Aorta (tissue), 5 donors: ENCODE data around the gene SRRD. TPM values are rescaled to one million over a fixed set of nuclear protein-coding genes. Genes with fewer than 3 reads are reported as not detected.
"Not testable (repeated sequence)": the region's sequence is repeated elsewhere in the genome, so short reads cannot be mapped to it uniquely, and the experiment has no call there.

Experiments used
- ATAC-seq: fragments of 200-7000 bp; cut with Tn5 transposase; one replicate; pipeline ENCODE4 v1.9.1; 2022; ENCODE audit warnings: moderate library complexity; ENCODE audit not compliant: low FRiP score
- DNase-seq, 2 donors: peaks; one replicate each; pipeline ENCODE4 v3.0.0-alpha.2; 2020
- H3K27ac ChIP-seq, 2 donors: one replicate each; pipeline ENCODE4 v1.5.1; 2013; ENCODE audit warnings: low read length in 2 of 2, mild to moderate bottlenecking in 2 of 2, moderate library complexity in 2 of 2, control low read depth in 1 of 2, inconsistent platforms in 1 of 2, low read depth in 1 of 2
- H3K27me3 ChIP-seq, 2 donors: one replicate each; pipeline ENCODE4 v1.6.1; 2013; ENCODE audit warnings: control low read depth in 1 of 2, low read length in 1 of 2, mild to moderate bottlenecking in 1 of 2, moderate library complexity in 1 of 2; ENCODE audit not compliant: insufficient read depth in 2 of 2, control insufficient read depth in 1 of 2
- H3K36me3 ChIP-seq, 2 donors: one replicate each; pipeline ENCODE4 v1.6.1; 2013; ENCODE audit warnings: control low read depth in 1 of 2, low read length in 1 of 2, mild to moderate bottlenecking in 1 of 2; ENCODE audit not compliant: insufficient read depth in 2 of 2, control insufficient read depth in 1 of 2
- H3K4me1 ChIP-seq, 2 donors: one replicate each; pipeline ENCODE4 v1.6.1; 2013; ENCODE audit warnings: low read length in 2 of 2, control low read depth in 1 of 2, mild to moderate bottlenecking in 1 of 2, moderate library complexity in 1 of 2; ENCODE audit not compliant: insufficient read depth in 2 of 2, control insufficient read depth in 1 of 2
- H3K4me3 ChIP-seq, 2 donors: one replicate each; pipeline ENCODE4 v1.5.1; 2013; ENCODE audit warnings: low read length in 2 of 2, control low read depth in 1 of 2, mild to moderate bottlenecking in 1 of 2
- H3K9me3 ChIP-seq: one replicate; pipeline ENCODE4 v1.6.1; 2013; ENCODE audit warnings: mild to moderate bottlenecking, low read length; ENCODE audit not compliant: control insufficient read depth
- WGBS, 2 donors: extraction: QIAGEN DNeasy Blood & Tissue Kit; methylation state at CpG; one replicate each; pipeline ENCODE4 v1.1.7; 2013; 5-methylcytosine and 5-hydroxymethylcytosine counted together
- intact Hi-C, 2 donors: fragments of 100-400 bp; cut with DNase I; formaldehyde crosslinking; loops; one replicate each; pipeline versions ENCODE4 v1.14.2 to v1.15.0; 2022
- long read RNA-seq, 2 donors: library from polyadenylated mRNA; unstranded; transcript quantifications; one replicate each; pipeline ENCODE4 v2.0.0, GENCODE V29; 2020 to 2021
- polyA plus RNA-seq, 2 donors: library from polyadenylated mRNA; stranded (reverse); fragments of 200-250 nt; gene quantifications; one replicate each; pipeline ENCODE4 v1.2.3, GENCODE V29; 2013
- total RNA-seq, 2 donors: library from RNA; stranded (reverse); fragmentation: NEBNext Ultra II Directional; extraction: Animal tissue kit (Norgen Biotek cat#: 25700); gene quantifications; one replicate each; pipeline ENCODE4 v1.2.1, GENCODE V29; 2021
- donor health status: healthy with polysubstance abuse.
- donor health status: Bipolar disorder and iron deficiency.
- donor health status: DM: no; HTN: no; CAD: no.
- donor health status: DM: no; HTN: no; CAD: no.
- donor health status: DM: yes; HTN: yes; CAD: no.

Gene SRRD, protein sequence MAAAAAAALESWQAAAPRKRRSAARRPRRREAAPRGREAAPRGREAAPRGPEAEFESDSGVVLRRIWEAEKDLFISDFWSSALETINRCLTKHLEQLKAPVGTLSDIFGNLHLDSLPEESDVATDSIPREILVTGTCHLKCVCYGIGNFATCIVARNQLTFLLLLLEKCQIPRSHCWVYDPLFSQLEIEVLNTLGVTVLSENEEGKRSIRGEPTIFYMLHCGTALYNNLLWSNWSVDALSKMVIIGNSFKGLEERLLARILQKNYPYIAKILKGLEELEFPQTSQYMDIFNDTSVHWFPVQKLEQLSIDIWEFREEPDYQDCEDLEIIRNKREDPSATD
- total RNA-seq (10 to 100 TPM; 13.0 to 18.4 TPM), polyA plus RNA-seq (1 to 10 TPM; 3.6 to 6.4 TPM)
- long read RNA-seq, donor 1, partial matches to known transcripts, result 0 of 5 reads
- long read RNA-seq, donor 1, other reads (novel, unspliced or antisense), result 5 of 5 reads
- long read RNA-seq, donor 2, full-length matches to known transcripts, result 8 of 10 reads
- long read RNA-seq, donor 2, partial matches to known transcripts, result 2 of 10 reads
- long read RNA-seq, donor 2, other reads (novel, unspliced or antisense), result 0 of 10 reads

DNA sequence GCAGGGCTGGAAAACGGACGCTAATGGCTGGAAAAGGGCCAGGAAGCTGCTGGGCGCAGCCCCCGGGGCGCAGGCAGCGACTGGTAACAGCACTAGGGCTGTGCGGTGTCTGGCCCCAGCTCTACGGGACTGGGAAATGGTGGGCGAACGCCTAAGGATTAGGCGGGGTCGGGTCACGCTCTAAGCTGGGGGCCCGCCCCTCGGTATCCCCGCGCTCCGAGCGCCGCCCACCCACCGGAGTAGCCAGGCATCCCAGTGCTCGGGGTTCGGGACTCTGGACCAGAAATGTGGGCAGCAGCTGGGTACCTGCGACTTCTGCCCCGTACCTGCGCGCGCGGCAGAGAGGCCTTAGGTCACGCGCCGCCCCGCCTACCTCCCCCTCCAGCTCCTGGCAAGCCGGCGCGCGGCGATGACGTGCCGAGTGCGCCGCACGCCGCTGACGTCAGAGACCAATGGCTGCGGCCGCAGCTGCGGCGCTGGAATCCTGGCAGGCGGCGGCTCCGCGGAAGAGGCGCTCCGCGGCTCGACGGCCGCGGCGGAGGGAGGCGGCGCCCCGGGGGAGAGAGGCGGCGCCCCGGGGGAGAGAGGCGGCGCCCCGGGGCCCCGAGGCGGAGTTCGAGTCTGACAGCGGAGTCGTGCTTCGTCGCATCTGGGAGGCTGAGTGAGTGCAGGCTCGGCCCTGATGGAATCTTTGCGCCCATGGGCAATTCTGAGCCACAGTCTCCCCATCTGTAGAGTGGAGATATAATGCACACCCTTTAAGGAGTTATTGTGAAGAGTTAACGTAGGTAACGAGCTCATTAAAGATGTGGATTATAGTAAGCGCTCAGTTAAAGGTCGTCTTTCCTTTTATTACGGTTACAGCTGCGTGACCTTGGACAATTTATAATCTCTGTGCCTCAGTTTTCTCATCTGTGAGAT lies at the start of gene SRRD, which contains the start of gene HPS4:
Gene SRRD, plus strand, starts transcription at position 439 of the 921 bp plus-strand sequence. Its CDS starts 14 bp downstream, at position 453.
Gene HPS4, minus strand, starts transcription at position 345 of the 921 bp plus-strand sequence. CDS start 2,021 bp downstream, outside the sequence.
- no peaks in the 10 kb centered on the region for H3K9me3 ChIP-seq

DNA sequence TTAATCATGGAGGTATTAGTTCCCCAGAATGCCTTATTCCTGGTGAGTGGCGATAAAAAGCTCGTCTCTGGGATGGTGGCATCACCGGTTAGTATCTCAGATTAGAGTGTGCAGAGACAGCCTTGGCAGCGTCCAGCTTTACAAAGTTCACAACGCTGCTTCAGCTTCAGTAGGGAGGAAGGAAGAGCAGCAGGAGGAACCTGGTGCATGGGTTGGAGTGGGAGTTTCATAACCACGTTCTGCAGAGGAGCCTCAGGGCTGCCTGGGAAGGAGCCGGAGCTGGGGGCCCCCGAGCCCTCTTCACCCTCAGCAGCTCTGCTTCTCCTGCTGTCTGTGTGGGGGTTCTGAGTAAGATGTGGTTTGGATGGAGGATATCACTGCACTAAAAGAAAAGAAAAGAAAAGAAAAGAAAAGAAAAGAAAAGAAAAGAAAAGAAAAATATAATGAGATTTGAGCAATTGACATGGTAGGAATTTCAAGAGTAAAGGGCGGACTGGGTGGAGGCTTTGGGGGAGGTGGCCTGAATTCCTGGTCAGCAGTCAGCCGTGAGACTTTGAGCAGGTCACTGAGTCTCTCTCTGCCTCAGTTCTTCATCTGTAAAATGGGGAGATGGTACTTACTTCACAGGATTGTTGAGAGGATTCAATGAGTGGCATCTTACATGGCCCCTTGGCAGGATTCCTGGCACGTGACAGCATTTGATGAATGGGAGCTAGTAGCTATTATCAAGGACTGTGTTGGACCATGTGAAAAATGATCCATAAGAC lies 48.2 kb upstream of the SRRD start:
- intact Hi-C loops, result no loop called here
- no peaks in the 10 kb centered on the region for H3K27me3 ChIP-seq
- H3K36me3 ChIP-seq, result no peaks in the 10 kb centered on the region
- 76 to 83% methylated on average over 11 of the region's 11 CpGs for WGBS, 2 donors
- DNase-seq (no peak), ATAC-seq (no peak)
- H3K27ac ChIP-seq, result no peak overlapping the region
- H3K4me3 ChIP-seq, result no peak overlapping the region
- no peaks in the 10 kb centered on the region for H3K9me3 ChIP-seq
- no peaks in the 10 kb centered on the region for H3K4me1 ChIP-seq

More for the DNA sequence above, at the start of gene SRRD, which contains the start of gene HPS4:
- H3K27me3 ChIP-seq, result no peaks in the 10 kb centered on the region
- peak within 1 kb of the TSS; percentile 69 to 78 for H3K4me3 ChIP-seq
- DNase-seq (peak; percentile 92 to 97), ATAC-seq (peak; percentile 97)
- peaks cover 2 to 7% of the 10 kb centered on the region in 2 donors for H3K4me1 ChIP-seq
- 1% methylated on average over 75 to 85 of the region's 85 CpGs for WGBS, 2 donors
- peaks cover 0 to 2% of the 10 kb centered on the region in 2 donors for H3K36me3 ChIP-seq
- intact Hi-C loops, result no loop called here
- peak within 1 kb of the TSS in 1 of 2 donors; percentile 66 for H3K27ac ChIP-seq

DNA sequence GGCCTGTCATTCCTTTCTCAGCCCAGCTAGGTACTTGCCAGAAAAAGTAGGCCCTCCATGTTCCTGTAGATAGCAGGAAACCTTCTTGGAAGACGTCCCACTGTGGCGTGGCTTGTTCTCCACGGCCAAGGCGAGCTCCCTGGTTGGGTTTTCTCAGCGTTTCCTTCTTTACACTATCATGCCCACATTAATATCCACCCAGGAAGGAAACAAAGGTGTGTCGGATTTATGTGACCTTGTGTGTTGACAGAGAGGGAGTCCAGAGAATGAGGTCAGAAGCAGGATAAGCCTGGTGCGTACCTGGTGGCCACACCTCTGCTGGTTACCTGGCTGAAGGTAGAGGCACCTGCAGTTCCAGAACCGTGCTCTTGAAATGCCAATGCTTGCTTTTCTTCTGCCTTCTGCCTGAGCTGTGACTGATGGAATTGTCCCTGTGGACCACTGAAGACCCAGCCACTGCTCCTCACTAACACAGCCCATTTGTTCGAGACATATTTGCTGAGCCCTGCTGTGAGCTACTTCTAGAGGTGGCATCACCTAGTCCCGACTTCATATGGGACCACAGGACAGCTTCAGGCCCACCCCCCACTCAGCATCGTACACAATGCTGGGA lies 46.7 kb upstream of the SRRD start:
- Histone ChIP-seq H3K9me3 (no peaks in the 10 kb centered on the region), H3K4me1 (no peaks in the 10 kb centered on the region), H3K27ac (no peak overlapping the region), H3K27me3 (no peaks in the 10 kb centered on the region), H3K36me3 (no peaks in the 10 kb centered on the region), H3K4me3 (no peak overlapping the region)
- DNase-seq (no peak), ATAC-seq (no peak)
- intact Hi-C loops, result no loop called here
- WGBS, 2 donors, result 59 to 61% methylated on average over 11 of the region's 11 CpGs

DNA sequence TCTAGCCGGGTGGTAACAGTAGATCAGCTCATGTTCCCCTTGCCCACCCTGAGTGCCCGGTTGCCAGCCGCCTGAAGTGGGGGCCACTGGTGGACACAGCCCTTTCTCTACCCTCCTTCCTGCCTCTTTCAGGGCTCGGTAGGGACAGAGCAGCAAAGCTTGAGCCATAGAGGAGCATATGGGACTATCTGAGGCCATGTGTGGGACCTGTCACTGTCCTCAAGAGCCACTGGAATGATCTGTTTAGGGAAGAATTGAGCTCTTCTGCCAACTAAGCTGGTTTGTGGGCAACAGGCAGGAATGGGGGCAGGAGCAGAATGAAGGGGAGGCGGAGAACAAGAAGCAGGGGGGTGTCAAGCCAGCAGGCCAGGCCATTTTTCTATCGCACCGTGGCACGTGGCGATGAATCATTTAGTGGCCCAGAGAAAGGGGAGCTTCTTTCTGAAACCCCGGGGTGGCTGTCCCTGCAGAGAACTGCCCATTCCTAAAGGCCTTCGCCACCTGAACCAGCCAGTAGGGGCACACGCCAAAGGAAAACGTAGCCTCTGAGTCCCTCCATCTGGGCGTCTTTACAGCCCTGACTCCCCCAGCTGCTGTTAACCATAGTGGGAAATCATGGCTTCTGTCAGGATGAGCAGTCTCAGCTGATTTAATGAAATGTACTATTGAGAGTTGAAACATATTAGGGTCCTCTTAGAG lies 45.8 kb upstream of the SRRD start:
- Histone ChIP-seq H3K27ac (no peak overlapping the region), H3K27me3 (no peaks in the 10 kb centered on the region), H3K4me1 (no peaks in the 10 kb centered on the region), H3K36me3 (no peaks in the 10 kb centered on the region), H3K4me3 (no peak overlapping the region), H3K9me3 (no peaks in the 10 kb centered on the region)
- DNase-seq (no peak), ATAC-seq (no peak)
- 86 to 87% methylated on average over 14 of the region's 14 CpGs for WGBS, 2 donors
- intact Hi-C loops, result no loop called here

DNA sequence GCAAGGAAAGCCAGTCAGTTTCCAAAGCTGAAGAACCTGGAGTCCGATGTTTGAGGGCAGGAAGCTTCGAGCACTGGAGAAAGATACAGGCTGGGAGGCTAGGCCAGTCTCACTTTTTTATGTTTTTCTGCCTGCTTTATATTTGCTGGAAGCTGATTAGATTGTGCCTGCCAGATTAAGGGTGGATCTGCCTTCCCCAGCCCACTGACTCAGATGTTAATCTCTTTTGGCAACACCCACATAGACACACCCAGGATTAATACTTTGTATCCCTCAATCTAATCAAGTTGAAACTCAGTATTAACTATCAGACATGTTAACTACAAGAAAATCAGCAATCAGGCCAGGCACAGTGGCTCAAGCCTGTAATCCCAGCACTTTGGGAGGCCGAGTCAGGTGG lies 44.9 kb upstream of the SRRD start:
- intact Hi-C loops, H3K4me1 ChIP-seq, H3K27me3 ChIP-seq, DNase-seq, H3K27ac ChIP-seq, H3K9me3 ChIP-seq, ATAC-seq, H3K36me3 ChIP-seq, H3K4me3 ChIP-seq: not testable (repeated sequence)
- WGBS, 2 donors, result 89% methylated on average over 3 of the region's 3 CpGs

DNA sequence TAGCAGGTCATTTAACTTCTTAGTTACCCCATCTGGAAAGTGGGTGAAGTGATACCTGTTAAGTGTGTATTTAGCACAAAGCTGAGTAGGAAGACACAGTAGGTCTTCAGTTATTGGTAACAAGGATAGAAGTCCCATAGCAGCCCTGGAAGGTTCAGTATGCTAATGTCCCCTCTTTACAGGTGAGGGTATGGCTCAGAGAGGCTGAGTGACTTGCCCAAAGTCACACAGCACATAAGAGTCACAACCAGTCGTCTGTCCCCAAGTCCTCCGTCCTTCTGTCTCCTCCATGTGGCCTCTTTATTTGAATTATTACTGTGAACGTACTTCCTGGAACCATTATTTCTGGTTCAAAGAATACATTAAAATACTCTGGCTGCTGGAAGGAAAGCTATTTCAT lies 44.1 kb upstream of the SRRD start:
- intact Hi-C loops, result no loop called here
- Histone ChIP-seq H3K9me3 (no peaks in the 10 kb centered on the region), H3K4me1 (no peaks in the 10 kb centered on the region), H3K27me3 (no peaks in the 10 kb centered on the region), H3K4me3 (no peak overlapping the region), H3K36me3 (no peaks in the 10 kb centered on the region), H3K27ac (no peak overlapping the region)
- ATAC-seq (no peak), DNase-seq (no peak)
- 52 to 65% methylated on average over 3 of the region's 3 CpGs for WGBS, 2 donors

DNA sequence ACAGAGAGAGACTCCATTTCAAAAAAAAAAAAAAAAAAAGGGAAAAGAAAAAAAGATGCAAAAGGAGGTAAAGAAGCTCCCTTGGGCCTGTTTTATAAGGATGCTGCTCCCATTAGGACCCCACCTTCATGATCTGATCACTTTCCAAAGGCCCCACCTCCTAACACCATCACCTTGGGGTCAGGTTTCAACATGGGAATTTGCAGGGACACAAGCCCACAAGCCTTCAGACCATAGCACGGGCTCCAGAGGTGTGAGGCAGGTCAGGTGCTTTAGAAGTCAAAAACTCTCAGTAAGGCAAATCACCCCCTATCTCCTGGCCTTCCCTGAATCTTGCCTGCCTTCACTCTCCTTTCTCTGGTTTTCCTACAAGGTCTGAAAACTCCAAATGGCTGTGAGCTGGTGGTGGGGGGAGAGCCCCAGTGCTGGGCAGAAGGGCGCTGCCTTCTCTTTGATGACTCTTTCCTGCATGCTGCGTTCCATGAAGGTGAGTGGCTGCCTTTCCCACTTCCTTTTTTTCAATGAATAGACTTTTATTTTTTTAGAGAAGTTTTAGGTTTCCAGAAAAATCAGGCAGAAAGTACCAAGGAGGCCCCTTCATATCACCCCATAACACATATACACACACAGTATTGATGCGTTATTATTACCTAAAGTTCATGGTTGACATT lies 41.5 kb upstream of the SRRD start:
- no peaks in the 10 kb centered on the region for H3K4me1 ChIP-seq
- no peaks in the 10 kb centered on the region for H3K36me3 ChIP-seq
- H3K4me3 ChIP-seq, result no peak overlapping the region
- DNase-seq, result no peak
- WGBS, 2 donors, result 81 to 86% methylated on average over 4 of the region's 4 CpGs
- intact Hi-C loops, result no loop called here
- no peak overlapping the region for H3K27ac ChIP-seq
- H3K27me3 ChIP-seq, result no peaks in the 10 kb centered on the region
- no peaks in the 10 kb centered on the region for H3K9me3 ChIP-seq
- no peak for ATAC-seq
